Mesenchymal stem cell (in vitro differentiated cells and primary cell): ENCODE results near the gene RAB3C.
A peak's percentile ranks its signal among the peaks of the same experiment; 100 is the strongest.

ENCODE experiments used
- DNase-seq: peaks from one replicate; pipeline ENCODE4 v3.0.0-alpha.2; 2013
- H2AFZ ChIP-seq: one replicate; pipeline ENCODE4 v1.6.1; 2013; ENCODE audit warnings: low read depth, mild to moderate bottlenecking, control low read depth, inconsistent platforms, low read length, moderate library complexity
- H2AK5ac ChIP-seq: 2 replicates; pipeline ENCODE4 v1.6.1; 2013; ENCODE audit warnings: low read length, moderate library complexity, mild to moderate bottlenecking, inconsistent platforms; ENCODE audit not compliant: severe bottlenecking
- H2BK120ac ChIP-seq: one replicate; pipeline ENCODE4 v1.6.1; 2013; ENCODE audit warnings: low read depth, mild to moderate bottlenecking, inconsistent platforms, low read length, moderate library complexity
- H2BK12ac ChIP-seq, 2 experiments: one replicate each; pipeline ENCODE4 v1.6.1; 2013; ENCODE audit warnings: inconsistent platforms in 2 of 2, low read length in 2 of 2, mild to moderate bottlenecking in 2 of 2, moderate library complexity in 2 of 2, control low read depth in 1 of 2
- H2BK15ac ChIP-seq: one replicate; pipeline ENCODE4 v1.6.1; 2013; ENCODE audit warnings: mild to moderate bottlenecking, low read depth, inconsistent platforms; ENCODE audit not compliant: poor library complexity, severe bottlenecking
- H2BK5ac ChIP-seq: 2 replicates; pipeline ENCODE4 v1.6.1; 2013; ENCODE audit warnings: low read depth, mild to moderate bottlenecking, low read length, control low read depth, inconsistent platforms; ENCODE audit not compliant: poor library complexity, severe bottlenecking
- H3K14ac ChIP-seq, 2 experiments: one replicate each; pipeline ENCODE4 v1.6.1; 2013; ENCODE audit warnings: inconsistent platforms in 2 of 2, low read length in 2 of 2, control low read depth in 1 of 2, mild to moderate bottlenecking in 1 of 2, moderate library complexity in 1 of 2
- H3K18ac ChIP-seq, 2 experiments: one replicate each; pipeline ENCODE4 v1.6.1; 2013; ENCODE audit warnings: inconsistent platforms in 2 of 2, low read length in 2 of 2, control low read depth in 1 of 2, low read depth in 1 of 2, mild to moderate bottlenecking in 1 of 2
- H3K23ac ChIP-seq, 2 experiments: one replicate each; pipeline ENCODE4 v1.6.1; 2013; ENCODE audit warnings: inconsistent platforms in 2 of 2, low read length in 2 of 2, mild to moderate bottlenecking in 2 of 2, moderate library complexity in 2 of 2, control low read depth in 1 of 2
- H3K27ac ChIP-seq: 2 replicates; pipeline ENCODE4 v1.5.1; 2013; ENCODE audit warnings: mild to moderate bottlenecking, moderate library complexity, low read length, control low read depth, inconsistent platforms; ENCODE audit not compliant: poor library complexity, severe bottlenecking
- H3K27me3 ChIP-seq, 2 experiments: 2 replicates each; pipeline versions ENCODE4 v1.6.1 to v1.7.0; 2013; ENCODE audit warnings: low read length in 2 of 2, mild to moderate bottlenecking in 2 of 2, moderate library complexity in 2 of 2, control low read depth in 1 of 2, inconsistent platforms in 1 of 2; ENCODE audit not compliant: control insufficient read depth in 1 of 2, insufficient read depth in 1 of 2
- H3K36me3 ChIP-seq, 2 experiments: 2 replicates each; pipeline versions ENCODE4 v1.6.1 to v1.7.0; 2013; ENCODE audit warnings: low read length in 2 of 2, control low read depth in 1 of 2, inconsistent platforms in 1 of 2, low read depth in 1 of 2, mild to moderate bottlenecking in 1 of 2; ENCODE audit not compliant: insufficient read depth in 2 of 2, control insufficient read depth in 1 of 2
- H3K4ac ChIP-seq, 2 experiments: one replicate each; pipeline ENCODE4 v1.6.1; 2013; ENCODE audit warnings: inconsistent platforms in 2 of 2, low read length in 2 of 2, mild to moderate bottlenecking in 2 of 2, moderate library complexity in 2 of 2, control low read depth in 1 of 2, low read depth in 1 of 2
- H3K4me1 ChIP-seq: 2 replicates; pipeline ENCODE4 v1.6.1; 2013; ENCODE audit warnings: low read depth, low read length, control low read depth; ENCODE audit not compliant: control insufficient read depth, insufficient read depth
- H3K4me2 ChIP-seq: 2 replicates; pipeline ENCODE4 v1.6.1; 2013; ENCODE audit warnings: low read length, mild to moderate bottlenecking, inconsistent platforms; ENCODE audit not compliant: poor library complexity, severe bottlenecking
- H3K4me3 ChIP-seq, 2 experiments: 2 replicates each; pipeline versions ENCODE4 v1.5.1 to v1.7.0; 2013; ENCODE audit warnings: low read length in 2 of 2, mild to moderate bottlenecking in 2 of 2, control low read depth in 1 of 2, low read depth in 1 of 2; ENCODE audit not compliant: insufficient read depth in 1 of 2
- H3K79me1 ChIP-seq: replicated peaks from 2 replicates; pipeline ENCODE4 v1.6.1; 2013; ENCODE audit warnings: mild to moderate bottlenecking, control low read depth, low read length, inconsistent platforms; ENCODE audit not compliant: poor library complexity, severe bottlenecking
- H3K9ac ChIP-seq: 2 replicates; pipeline ENCODE4 v1.7.0; 2013; ENCODE audit warnings: mild to moderate bottlenecking, low read length, moderate library complexity
- H3K9me3 ChIP-seq: 2 replicates; pipeline ENCODE4 v1.7.0; 2013; ENCODE audit warnings: mild to moderate bottlenecking, low read length; ENCODE audit not compliant: control insufficient read depth
- H4K8ac ChIP-seq: one replicate; pipeline ENCODE4 v1.6.1; 2013; ENCODE audit warnings: inconsistent platforms, mild to moderate bottlenecking, low read length, moderate library complexity
- H4K91ac ChIP-seq: one replicate; pipeline ENCODE4 v1.6.1; 2013; ENCODE audit warnings: mild to moderate bottlenecking, low read length, inconsistent platforms
- WGBS: methylation state at CpG from one replicate; pipeline ENCODE4 v1.1.7; 2013; ENCODE audit warnings: mixed read lengths; 5-methylcytosine and 5-hydroxymethylcytosine counted together

RAB3C gene

GRCh38 chr5:58666141-58666540, 83.3 kb downstream of the RAB3C start:
- Histone ChIP-seq H2AK5ac (no peak overlapping the region), H3K23ac (no peak overlapping the region), H3K4me2 (no peak overlapping the region), H3K9me3 (no peaks in the 10 kb centered on the region), H2AFZ (no peak overlapping the region), H2BK120ac (no peak overlapping the region), H2BK12ac (no peak overlapping the region), H3K79me1 (no peaks in the 10 kb centered on the region), H3K9ac (no peak overlapping the region), H2BK5ac (no peak overlapping the region), H4K8ac (no peak overlapping the region), H4K91ac (no peak overlapping the region), H3K14ac (no peak overlapping the region), H3K36me3 (no peaks in the 10 kb centered on the region), H3K4ac (no peak overlapping the region), H3K27ac (no peak overlapping the region), H3K18ac (no peak overlapping the region), H2BK15ac (no peak overlapping the region), H3K27me3 (no peaks in the 10 kb centered on the region), H3K4me1 (no peaks in the 10 kb centered on the region), H3K4me3 (no peak overlapping the region)
- no peak for DNase-seq
- WGBS = no CpG with 5 or more reads among the region's 1 CpG

GRCh38 chr5:58666598-58667581, 84.0 kb downstream of the RAB3C start:
- no peak overlapping the region for H3K4me3 ChIP-seq

GRCh38 chr5:58670582-58670981, 87.7 kb downstream of the RAB3C start:
- no peak overlapping the region for H3K18ac ChIP-seq
- H2BK5ac ChIP-seq = no peak overlapping the region
- H3K4me2 ChIP-seq = no peak overlapping the region
- H2AK5ac ChIP-seq = no peak overlapping the region
- no peak overlapping the region for H3K27ac ChIP-seq
- no peak overlapping the region for H3K4ac ChIP-seq
- H2BK15ac ChIP-seq = no peak overlapping the region
- H4K91ac ChIP-seq = no peak overlapping the region
- H3K4me3 ChIP-seq = no peak overlapping the region
- H2BK12ac ChIP-seq = no peak overlapping the region
- H3K14ac ChIP-seq = no peak overlapping the region
- no peak for DNase-seq
- H2AFZ ChIP-seq = no peak overlapping the region
- no peaks in the 10 kb centered on the region for H3K4me1 ChIP-seq
- no peak overlapping the region for H3K9ac ChIP-seq
- no peaks in the 10 kb centered on the region for H3K27me3 ChIP-seq
- no peak overlapping the region for H2BK120ac ChIP-seq
- no peaks in the 10 kb centered on the region for H3K79me1 ChIP-seq
- H4K8ac ChIP-seq = no peak overlapping the region
- H3K9me3 ChIP-seq = no peaks in the 10 kb centered on the region
- WGBS = 81% methylated on average over 2 of the region's 2 CpGs
- no peak overlapping the region for H3K23ac ChIP-seq
- H3K36me3 ChIP-seq = no peaks in the 10 kb centered on the region

More at GRCh38 chr5:58666598-58667581, 84.0 kb downstream of the RAB3C start:
- H2AK5ac ChIP-seq = no peak overlapping the region
- no peaks in the 10 kb centered on the region for H3K36me3 ChIP-seq
- no peak overlapping the region for H3K4ac ChIP-seq
- H2AFZ ChIP-seq = no peak overlapping the region
- no peaks in the 10 kb centered on the region for H3K27me3 ChIP-seq
- no peak overlapping the region for H3K9ac ChIP-seq
- no peaks in the 10 kb centered on the region for H3K79me1 ChIP-seq
- H3K9me3 ChIP-seq = no peaks in the 10 kb centered on the region
- no peak for DNase-seq
- no peak overlapping the region for H3K4me2 ChIP-seq
- 76% methylated on average over 7 of the region's 8 CpGs for WGBS
- no peak overlapping the region for H4K8ac ChIP-seq
- no peak overlapping the region for H2BK12ac ChIP-seq
- peak overlapping the region; percentile 19 for H2BK5ac ChIP-seq
- no peak overlapping the region for H4K91ac ChIP-seq
- H3K23ac ChIP-seq = no peak overlapping the region
- H3K27ac ChIP-seq = no peak overlapping the region
- no peak overlapping the region for H2BK15ac ChIP-seq
- H3K14ac ChIP-seq = no peak overlapping the region
- no peak overlapping the region for H2BK120ac ChIP-seq
- no peak overlapping the region for H3K18ac ChIP-seq
- H3K4me1 ChIP-seq = no peaks in the 10 kb centered on the region

GRCh38 chr5:58671155-58671554, 88.3 kb downstream of the RAB3C start:
- Histone ChIP-seq H3K4me2 (no peak overlapping the region), H2AFZ (no peak overlapping the region), H3K36me3 (no peaks in the 10 kb centered on the region), H3K4ac (no peak overlapping the region), H2BK12ac (no peak overlapping the region), H4K8ac (no peak overlapping the region), H3K14ac (no peak overlapping the region), H3K9me3 (no peaks in the 10 kb centered on the region), H3K4me1 (no peaks in the 10 kb centered on the region), H2BK15ac (no peak overlapping the region), H3K79me1 (no peaks in the 10 kb centered on the region), H2AK5ac (no peak overlapping the region), H3K4me3 (no peak overlapping the region), H3K27me3 (no peaks in the 10 kb centered on the region), H4K91ac (no peak overlapping the region), H3K23ac (no peak overlapping the region), H2BK120ac (no peak overlapping the region), H3K18ac (no peak overlapping the region), H3K9ac (no peak overlapping the region), H3K27ac (no peak overlapping the region), H2BK5ac (no peak overlapping the region)
- no peak for DNase-seq
- WGBS = 64% methylated on average over 4 of the region's 4 CpGs
